Measurements from ENCODE around the gene WDPCP. TPM values are rescaled to one million over a fixed set of nuclear protein-coding genes. Genes with fewer than 3 reads are reported as not detected.

Gene WDPCP
- total RNA-seq (2014; rRNA removed; shearing (Covaris generic)), result 13.0 and 20.4 TPM in 2 replicates
- 8.8 and 10.7 TPM in 2 replicates for polyA plus RNA-seq (2016; fragmentation: Nextera tagmentation; extraction: Ambion mirVana)
- long read RNA-seq, partial matches to known transcripts, result 1 of 4 reads
- long read RNA-seq, other reads (novel, unspliced or antisense), result 3 of 4 reads

- Mint-ChIP-seq H3K4me1 (peaks cover 33% of the 10 kb centered on the region), H3K9me3 (no peaks in the 10 kb centered on the region; the same call in 2 of the 3 replicates), H3K27me3 (ENCODE audit: insufficient read depth, low read depth, poor library complexity) (peaks cover 11% of the 10 kb centered on the region), H3K36me3 (ENCODE audit: low read depth) (peaks cover 20% of the 10 kb centered on the region), H3K4me3 (peak within 1 kb of the TSS; percentile 100), H3K27ac (peak within 1 kb of the TSS; percentile 99)
- Histone ChIP-seq H3K9me2 (ENCODE audit: insufficient read depth) (no peaks in the 10 kb centered on the region), H2AFZ (peak within 1 kb of the TSS; percentile 29), H3K36me3 (ENCODE audit: insufficient read depth) (no peaks in the 10 kb centered on the region), H3K27ac (ENCODE audit: low read depth) (peak within 1 kb of the TSS; percentile 79), H3K4me3 (peak within 1 kb of the TSS; percentile 68), H3K27me3 (ENCODE audit: insufficient read depth) (no peaks in the 10 kb centered on the region), H3F3A (replicated peaks; ENCODE audit: low read depth) (no peaks in the 10 kb centered on the region), H4K20me1 (replicated peaks; ENCODE audit: insufficient read depth) (peaks cover 8% of the 10 kb centered on the region; the same call in 1 of the 2 replicates), H3K79me2 (replicated peaks; ENCODE audit: insufficient read depth) (peaks cover 86% of the 10 kb centered on the region), H3K4me2 (peak within 1 kb of the TSS; percentile 92), H3K4me1 (ENCODE audit: insufficient read depth) (peaks cover 25% of the 10 kb centered on the region)
- peak; percentile 89 for ATAC-seq
- TF ChIP-seq CREB1 (CRISPR knock-in tag; IDR thresholded peaks at IDR 0.05; ENCODE audit: low read depth), result peak; percentile 90
- TF ChIP-seq JUNB (IDR thresholded peaks at IDR 0.05; ENCODE audit: unreplicated experiment), result no peak
- no peak for TF ChIP-seq STAT1 (IDR thresholded peaks at IDR 0.05; ENCODE audit: unreplicated experiment)
- TF ChIP-seq POLR2AphosphoS5 (IDR thresholded peaks at IDR 0.05; ENCODE audit: low read depth), result peak; percentile 80
- no peak for TF ChIP-seq CTCF (conservative IDR thresholded peaks at IDR 0.05; ENCODE audit: low read depth in 2 of 2)
- peak; percentile 85 for TF ChIP-seq ZNF114 (CRISPR knock-in tag; IDR thresholded peaks at IDR 0.05)
- no peak for TF ChIP-seq REST (IDR thresholded peaks at IDR 0.05; ENCODE audit: unreplicated experiment)
- TF ChIP-seq ZNF331 (CRISPR knock-in tag; IDR thresholded peaks at IDR 0.05; ENCODE audit: low read depth), result no peak
- no peak for TF ChIP-seq NANOG (IDR thresholded peaks at IDR 0.05; ENCODE audit: borderline replicate concordance)
- TF ChIP-seq ETS1 (IDR thresholded peaks at IDR 0.05), result peak; percentile 96
- no peak for TF ChIP-seq EZH2 (IDR thresholded peaks at IDR 0.05; ENCODE audit: low read depth, unreplicated experiment)
- TF ChIP-seq ZNF462 (CRISPR knock-in tag; IDR thresholded peaks at IDR 0.05), result no peak
- peak; percentile 100 for DNase-seq (ENCODE audit: low spot score)
These were observed at the start of gene WDPCP, which contains the start of gene MDH1 for GRCh38 chr2:63588385-63589147. WDPCP (minus strand) TSS chr2:63588477; CDS start chr2:63588271, 206 bp downstream. MDH1 (plus strand) TSS chr2:63588963; CDS start chr2:63589044, 81 bp downstream.
